Measurements from ENCODE around the gene B4GAT1. TPM values are rescaled to one million over a fixed set of nuclear protein-coding genes. Genes with fewer than 3 reads are reported as not detected.
"Not testable (repeated sequence)": the region's sequence is repeated elsewhere in the genome, so short reads cannot be mapped to it uniquely, and the experiment has no call there.

B4GAT1 gene
- total RNA-seq, 2 donors from 2014 or later = 2.4 to 2.8 TPM

DNA sequence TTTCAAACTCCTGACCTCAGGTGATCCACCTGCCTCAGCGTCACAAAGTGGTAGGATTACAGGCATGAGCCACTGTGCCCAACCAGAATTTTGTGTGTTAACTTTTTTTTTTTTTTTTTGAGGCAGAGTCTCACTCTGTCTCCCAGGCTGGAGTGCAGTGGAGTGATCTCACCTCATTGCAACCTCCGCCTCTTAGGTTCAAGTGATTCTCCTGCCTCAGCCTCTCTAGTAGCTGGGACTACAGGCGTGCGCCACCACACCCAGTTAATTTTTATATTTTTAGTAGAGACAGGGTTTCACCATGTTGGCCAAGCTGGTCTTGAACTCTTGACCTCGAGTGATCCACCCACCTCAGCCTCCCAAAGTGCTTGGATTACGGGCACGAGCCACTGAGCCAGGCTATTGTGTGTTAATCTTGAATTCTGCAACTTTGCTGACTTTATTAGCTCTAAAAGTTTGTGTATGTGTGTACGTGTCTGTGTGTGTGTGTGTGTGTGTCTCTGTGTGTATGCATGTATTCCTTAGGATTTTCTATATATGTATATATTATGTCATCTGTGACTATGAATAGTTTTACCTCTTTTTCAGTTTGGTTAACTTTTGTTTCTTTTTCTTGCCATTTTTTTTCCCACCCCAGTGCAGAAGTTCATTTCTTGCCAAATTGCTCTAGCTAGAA lies 3.3 kb upstream of the B4GAT1 start:
- H3K27ac Mint-ChIP-seq; H3K4me3 Mint-ChIP-seq; H3K36me3 Mint-ChIP-seq (ENCODE audit: low read depth); H3K27me3 Mint-ChIP-seq; ATAC-seq; H3K9me3 ChIP-seq (ENCODE audit: control insufficient read depth, low read length, poor library complexity, severe bottlenecking); DNase-seq: not testable (repeated sequence)
- peaks cover 16% of the 10 kb centered on the region for H3K4me1 Mint-ChIP-seq

DNA sequence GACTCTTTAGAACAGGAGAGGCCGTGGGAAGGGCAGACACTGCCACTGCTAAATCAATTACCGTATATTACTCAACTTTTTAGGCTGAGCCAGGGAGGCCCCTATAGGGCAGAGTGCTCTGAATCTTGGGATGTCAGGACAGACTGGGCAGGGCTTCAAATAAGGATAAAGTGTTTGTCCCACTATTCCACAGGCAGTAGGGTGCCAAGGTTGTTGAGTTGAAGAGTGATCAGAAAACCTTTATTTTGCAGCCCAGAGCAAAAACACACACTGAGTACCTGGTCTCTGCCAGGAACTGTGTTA lies 1.6 kb upstream of the B4GAT1 start:
- Mint-ChIP-seq H3K36me3 (ENCODE audit: low read depth) (peaks cover 7% of the 10 kb centered on the region), H3K27me3 (no peaks in the 10 kb centered on the region), H3K4me3 (peak overlapping the region; percentile 21), H3K4me1 (peaks cover 26% of the 10 kb centered on the region), H3K27ac (peak overlapping the region; percentile 93)
- H3K9me3 ChIP-seq (ENCODE audit: control insufficient read depth, low read length, poor library complexity, severe bottlenecking) = no peaks in the 10 kb centered on the region
- no peak for DNase-seq
- no peak for ATAC-seq

- no peak for DNase-seq
- peaks cover 38% of the 10 kb centered on the region for H3K4me1 Mint-ChIP-seq
- peak overlapping the region; percentile 98 for H3K27ac Mint-ChIP-seq
- H3K36me3 Mint-ChIP-seq (ENCODE audit: low read depth) = peaks cover 5% of the 10 kb centered on the region
- H3K27me3 Mint-ChIP-seq = no peaks in the 10 kb centered on the region
- no peak for ATAC-seq
- H3K9me3 ChIP-seq (ENCODE audit: control insufficient read depth, low read length, poor library complexity, severe bottlenecking) = no peaks in the 10 kb centered on the region
- H3K4me3 Mint-ChIP-seq = peak overlapping the region; percentile 72
These were observed 679 bp downstream of the B4GAT1 start for GRCh38 chr11:66346476-66347424.

- DNase-seq (no peak), ATAC-seq (peak; percentile 30)
- Mint-ChIP-seq H3K4me1 (peaks cover 41% of the 10 kb centered on the region), H3K4me3 (peak overlapping the region; percentile 96), H3K27me3 (no peaks in the 10 kb centered on the region), H3K27ac (peak overlapping the region; percentile 98), H3K36me3 (ENCODE audit: low read depth) (peaks cover 9% of the 10 kb centered on the region)
- H3K9me3 ChIP-seq (ENCODE audit: control insufficient read depth, low read length, poor library complexity, severe bottlenecking) = no peaks in the 10 kb centered on the region
These were observed 2.1 kb downstream of the B4GAT1 start for GRCh38 chr11:66345316-66345649.

- Mint-ChIP-seq H3K36me3 (ENCODE audit: low read depth) (peaks cover 9% of the 10 kb centered on the region), H3K4me3 (peak within 1 kb of the TSS; percentile 96), H3K4me1 (peaks cover 41% of the 10 kb centered on the region), H3K27ac (peak within 1 kb of the TSS; percentile 98), H3K27me3 (no peaks in the 10 kb centered on the region)
- ATAC-seq (peak; percentile 88), DNase-seq (peak; percentile 89 to 90 (median 89))
- H3K9me3 ChIP-seq (ENCODE audit: control insufficient read depth, low read length, poor library complexity, severe bottlenecking) = no peaks in the 10 kb centered on the region
These were observed 2.7 kb downstream of the B4GAT1 start, which contains the start of gene BRMS1 for GRCh38 chr11:66344550-66345315. TSS of gene BRMS1 (minus strand) at chr11:66345104. CDS start at chr11:66342234, 2,870 bp downstream.

GRCh38 chr11:66343176-66343575 lies 4.3 kb downstream of the B4GAT1 start:
- peaks cover 10% of the 10 kb centered on the region for H3K36me3 Mint-ChIP-seq (ENCODE audit: low read depth)
- no peaks in the 10 kb centered on the region for H3K9me3 ChIP-seq (ENCODE audit: control insufficient read depth, low read length, poor library complexity, severe bottlenecking)
- no peak for DNase-seq
- peak overlapping the region; percentile 87 for H3K27ac Mint-ChIP-seq
- ATAC-seq = no peak
- H3K4me1 Mint-ChIP-seq = peaks cover 35% of the 10 kb centered on the region
- H3K4me3 Mint-ChIP-seq = peak overlapping the region; percentile 96
- H3K27me3 Mint-ChIP-seq = no peaks in the 10 kb centered on the region

DNA sequence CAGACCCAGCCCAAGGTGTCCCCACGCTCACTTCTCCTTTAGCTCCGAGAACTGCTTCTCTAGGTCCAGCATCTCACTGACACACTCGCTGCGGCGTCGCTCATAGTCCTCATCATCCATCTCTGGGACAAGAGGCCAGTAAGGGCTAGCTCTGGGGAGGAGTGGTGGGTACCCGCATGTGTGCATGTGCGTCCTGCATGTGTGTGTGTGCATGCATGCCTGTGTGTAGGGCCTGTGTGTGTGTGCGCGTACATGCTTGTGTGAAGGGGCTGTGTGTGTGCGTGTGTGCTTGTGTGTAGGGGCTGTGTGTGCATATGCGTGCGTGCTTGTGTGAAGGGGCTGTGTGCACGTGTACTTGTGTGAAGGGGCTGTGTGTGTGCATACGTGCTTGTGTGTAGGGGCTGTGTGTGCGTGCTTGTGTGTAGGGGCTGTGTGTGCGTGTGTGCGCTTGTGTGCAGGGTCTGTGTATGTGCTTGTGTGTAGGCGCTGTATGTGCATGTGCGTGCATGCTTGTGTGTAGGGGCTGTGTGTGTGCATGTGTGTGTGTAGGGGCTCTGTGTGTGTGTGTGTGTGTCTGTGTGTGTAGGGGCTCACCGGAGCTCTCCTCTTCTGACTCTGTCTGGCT lies 5.8 kb downstream of the B4GAT1 start:
- peaks cover 8% of the 10 kb centered on the region for H3K36me3 Mint-ChIP-seq (ENCODE audit: low read depth)
- no peak for DNase-seq
- H3K4me3 Mint-ChIP-seq = peak overlapping the region; percentile 41

DNA sequence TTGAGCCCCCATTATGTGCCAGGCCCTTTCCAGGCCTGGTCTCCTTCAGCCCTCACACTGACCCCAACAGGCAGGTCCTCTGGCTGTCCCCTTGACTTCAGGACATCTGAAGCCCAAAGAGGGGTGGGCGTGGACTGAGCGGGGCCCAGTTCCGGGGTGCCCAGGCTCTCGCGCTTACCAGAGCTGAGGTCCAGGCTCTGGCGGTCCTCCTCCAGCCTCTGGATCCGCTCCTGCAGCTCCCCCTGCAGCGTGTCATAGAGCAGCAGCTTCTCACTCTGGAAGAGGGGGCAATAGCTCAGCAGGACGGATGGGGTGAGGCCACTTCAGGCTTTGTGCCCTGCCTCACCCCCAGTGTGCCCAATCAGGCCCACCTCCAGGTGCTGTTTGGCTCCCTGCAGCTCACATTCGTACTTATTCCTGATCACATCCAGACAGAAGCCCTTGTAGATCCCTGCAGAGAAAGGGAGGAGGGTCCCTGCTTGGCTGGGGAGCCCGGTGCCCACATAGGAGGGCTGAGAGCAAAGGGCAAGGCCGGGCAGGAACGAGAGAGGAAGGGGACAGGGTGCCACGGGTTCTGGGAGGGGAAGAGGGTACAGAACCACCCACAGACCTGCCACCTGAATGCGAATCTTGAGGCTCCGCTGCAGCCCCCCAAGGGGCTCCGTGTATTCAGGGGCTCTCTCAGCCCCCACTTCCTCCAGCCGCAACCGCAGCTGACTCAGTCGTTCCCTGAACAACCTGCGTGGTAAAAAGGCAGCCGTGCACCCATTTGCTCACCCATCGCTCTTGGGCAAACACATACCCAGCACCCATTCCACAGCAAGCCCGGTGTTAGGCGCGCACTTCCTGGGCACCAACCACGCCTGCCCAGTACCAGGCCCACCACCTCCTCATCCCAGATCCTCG lies 6.6 kb downstream of the B4GAT1 start:
- Mint-ChIP-seq H3K4me3 (peak overlapping the region; percentile 41), H3K27me3 (no peaks in the 10 kb centered on the region), H3K4me1 (peaks cover 35% of the 10 kb centered on the region), H3K36me3 (ENCODE audit: low read depth) (peaks cover 8% of the 10 kb centered on the region), H3K27ac (peak overlapping the region; percentile 32)
- DNase-seq (no peak), ATAC-seq (no peak)
- no peaks in the 10 kb centered on the region for H3K9me3 ChIP-seq (ENCODE audit: control insufficient read depth, low read length, poor library complexity, severe bottlenecking)

More for the DNA sequence above, 5.8 kb downstream of the B4GAT1 start:
- Mint-ChIP-seq H3K27me3 (no peaks in the 10 kb centered on the region), H3K27ac (peak overlapping the region; percentile 32), H3K4me1 (peaks cover 33% of the 10 kb centered on the region)
- H3K9me3 ChIP-seq (ENCODE audit: control insufficient read depth, low read length, poor library complexity, severe bottlenecking) = no peaks in the 10 kb centered on the region
- no peak for ATAC-seq

GRCh38 chr11:66339686-66340483 lies 7.5 kb downstream of the B4GAT1 start:
- no peak for DNase-seq
- Mint-ChIP-seq H3K4me1 (peaks cover 30% of the 10 kb centered on the region), H3K27ac (no peak overlapping the region), H3K27me3 (no peaks in the 10 kb centered on the region), H3K4me3 (no peak overlapping the region), H3K36me3 (ENCODE audit: low read depth) (peaks cover 8% of the 10 kb centered on the region)
- no peaks in the 10 kb centered on the region for H3K9me3 ChIP-seq (ENCODE audit: control insufficient read depth, low read length, poor library complexity, severe bottlenecking)
- no peak for ATAC-seq

- H3K27ac Mint-ChIP-seq = peak overlapping the region; percentile 53
- H3K9me3 ChIP-seq (ENCODE audit: control insufficient read depth, low read length, poor library complexity, severe bottlenecking) = no peaks in the 10 kb centered on the region
- H3K4me1 Mint-ChIP-seq = peaks cover 26% of the 10 kb centered on the region
- DNase-seq (no peak), ATAC-seq (no peak)
- peaks cover 6% of the 10 kb centered on the region for H3K36me3 Mint-ChIP-seq (ENCODE audit: low read depth)
- H3K27me3 Mint-ChIP-seq = no peaks in the 10 kb centered on the region
- no peak overlapping the region for H3K4me3 Mint-ChIP-seq
These were observed 8.2 kb downstream of the B4GAT1 start for GRCh38 chr11:66339162-66339675.

Measured in T-helper 17 cell (primary cell).